Peyer's patch (tissue), 4 donors: Measurements from ENCODE around the gene NDST1. TPM values are rescaled to one million over a fixed set of nuclear protein-coding genes. Genes with fewer than 3 reads are reported as not detected.

Experiments used
- DNase-seq, 3 donors: peaks; one replicate each; pipeline ENCODE4 v3.0.0-alpha.2; 2017 to 2019
- H3K27ac ChIP-seq, 4 donors: fragments of 200-600 bp; sonication (generic); one replicate each; pipeline ENCODE4 v1.5.1; 2016 to 2019
- H3K27me3 ChIP-seq, 2 donors: fragments of 200-600 bp; sonication (generic); one replicate each; pipeline ENCODE4 v1.5.1; 2019
- H3K36me3 ChIP-seq, 3 donors: fragments of 200-600 bp; sonication (generic); one replicate each; pipeline ENCODE4 v1.5.1; 2016 to 2019
- H3K4me1 ChIP-seq, 4 donors: fragments of 200-600 bp; sonication (generic); one replicate each; pipeline ENCODE4 v1.5.1; 2016 to 2019
- H3K4me3 ChIP-seq, 4 donors: fragments of 200-600 bp; sonication (generic); 1 replicate in 3 of 4; 2 replicates in 1 of 4; pipeline ENCODE4 v1.5.1; 2016 to 2019; ENCODE audit warnings: mild to moderate bottlenecking in 1 of 4
- H3K9me3 ChIP-seq, 4 donors: fragments of 200-600 bp; sonication (generic); one replicate each; pipeline ENCODE4 v1.5.1; 2016 to 2019; ENCODE audit warnings: mild to moderate bottlenecking in 1 of 4
- POLR2A ChIP-seq, 2 donors: fragments of 450-650 bp; IDR thresholded peaks; one replicate each; pipeline ENCODE4 v1.5.1; 2017; ENCODE audit warnings: antibody characterized with exemption in 2 of 2, mild to moderate bottlenecking in 2 of 2, moderate library complexity in 2 of 2
- total RNA-seq, 4 donors: library from RNA; depleted of rRNA; stranded (reverse); fragments of >200 nt; gene quantifications; one replicate each; pipeline ENCODE4 v1.1.0, GENCODE V29; 2016
- TF ChIP-seq, protein P1 (sequence below), 6 experiments: fragments of 450-650 bp in 4 of 6; fragments of 200-600 bp in 2 of 6; sonication (generic) in 1 of 6; IDR thresholded peaks; one replicate each; pipeline ENCODE4 v1.5.1; 2017 to 2019; ENCODE audit warnings: antibody characterized with exemption in 6 of 6, mild to moderate bottlenecking in 3 of 6, moderate library complexity in 1 of 6

NDST1 gene
- total RNA-seq, 4 donors from 2014 or later, result 80.9 to 168 (median 118) TPM

DNA sequence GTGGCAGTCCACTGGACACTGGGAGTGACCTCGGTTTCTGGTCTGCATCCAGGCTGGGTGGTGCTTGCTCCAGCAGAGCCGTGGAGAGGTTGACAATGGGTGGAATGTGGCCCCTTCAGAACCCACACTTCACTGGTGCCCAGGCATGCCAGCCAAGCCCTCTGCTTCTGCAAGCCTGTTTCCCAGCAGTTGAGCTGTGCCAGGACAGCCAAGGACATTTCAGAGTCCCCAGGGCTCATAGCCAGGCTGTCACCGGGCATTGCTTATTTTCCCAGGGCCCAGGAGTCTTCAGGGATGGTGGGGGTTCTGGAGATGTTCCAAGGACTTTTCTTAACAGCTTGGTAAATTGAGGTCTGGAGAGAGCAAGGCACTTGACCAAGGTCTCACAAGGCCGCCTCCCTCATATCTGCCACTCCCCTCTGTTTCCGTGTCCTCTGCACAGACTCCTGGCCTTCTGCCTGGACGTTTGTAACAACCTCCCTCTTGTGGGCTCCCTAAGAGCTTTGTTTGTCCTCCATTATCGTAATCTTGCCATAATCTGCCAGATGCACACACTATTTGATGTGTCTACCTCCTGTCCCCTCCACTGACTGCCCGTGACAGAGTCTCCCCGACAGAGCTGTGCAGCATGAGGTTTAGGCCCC is 3.8 kb upstream of the NDST1 start:
- H3K4me3 ChIP-seq, result no peak overlapping the region
- peak overlapping the region in 2 of 4 donors; percentile 45 to 63 for H3K27ac ChIP-seq
- H3K9me3 ChIP-seq, result no peaks in the 10 kb centered on the region
- TF ChIP-seq, protein P1, sequence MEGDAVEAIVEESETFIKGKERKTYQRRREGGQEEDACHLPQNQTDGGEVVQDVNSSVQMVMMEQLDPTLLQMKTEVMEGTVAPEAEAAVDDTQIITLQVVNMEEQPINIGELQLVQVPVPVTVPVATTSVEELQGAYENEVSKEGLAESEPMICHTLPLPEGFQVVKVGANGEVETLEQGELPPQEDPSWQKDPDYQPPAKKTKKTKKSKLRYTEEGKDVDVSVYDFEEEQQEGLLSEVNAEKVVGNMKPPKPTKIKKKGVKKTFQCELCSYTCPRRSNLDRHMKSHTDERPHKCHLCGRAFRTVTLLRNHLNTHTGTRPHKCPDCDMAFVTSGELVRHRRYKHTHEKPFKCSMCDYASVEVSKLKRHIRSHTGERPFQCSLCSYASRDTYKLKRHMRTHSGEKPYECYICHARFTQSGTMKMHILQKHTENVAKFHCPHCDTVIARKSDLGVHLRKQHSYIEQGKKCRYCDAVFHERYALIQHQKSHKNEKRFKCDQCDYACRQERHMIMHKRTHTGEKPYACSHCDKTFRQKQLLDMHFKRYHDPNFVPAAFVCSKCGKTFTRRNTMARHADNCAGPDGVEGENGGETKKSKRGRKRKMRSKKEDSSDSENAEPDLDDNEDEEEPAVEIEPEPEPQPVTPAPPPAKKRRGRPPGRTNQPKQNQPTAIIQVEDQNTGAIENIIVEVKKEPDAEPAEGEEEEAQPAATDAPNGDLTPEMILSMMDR (IDR thresholded peaks at IDR 0.05), result peak in 2 of 6 experiments; percentile 14 to 20
- TF ChIP-seq POLR2A (IDR thresholded peaks at IDR 0.05), result no peak
- peaks cover 0 to 86% (median 1%) of the 10 kb centered on the region in 4 donors for H3K4me1 ChIP-seq
- peak in 1 of 3 donors; percentile 69 for DNase-seq
- no peaks in the 10 kb centered on the region for H3K36me3 ChIP-seq
- no peaks in the 10 kb centered on the region for H3K27me3 ChIP-seq

DNA sequence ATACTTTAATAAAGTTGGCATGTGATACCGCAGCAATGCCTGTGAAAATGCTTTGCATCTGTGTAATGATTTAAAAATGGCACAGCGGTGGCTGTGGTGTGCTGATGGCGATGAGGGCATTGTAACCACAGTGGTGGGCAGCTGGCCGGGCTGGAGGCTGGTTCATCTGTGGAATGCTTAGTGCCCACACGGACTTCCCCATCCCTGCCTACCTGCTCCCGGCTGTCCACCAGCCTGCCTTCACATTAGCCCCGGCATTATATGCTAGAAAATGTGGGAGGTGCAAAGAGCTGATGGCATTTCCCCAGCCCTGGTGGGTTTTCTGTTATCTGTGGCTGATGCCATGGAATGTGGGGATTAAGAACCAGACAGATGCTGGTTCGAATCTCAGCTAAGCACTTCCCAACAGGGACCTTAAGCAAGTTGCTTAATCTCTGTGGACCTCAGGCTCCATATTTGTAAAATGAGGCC is 2.9 kb upstream of the NDST1 start:
- no peaks in the 10 kb centered on the region for H3K27me3 ChIP-seq
- H3K4me3 ChIP-seq, result no peak overlapping the region
- H3K9me3 ChIP-seq, result no peaks in the 10 kb centered on the region
- no peaks in the 10 kb centered on the region for H3K36me3 ChIP-seq
- H3K4me1 ChIP-seq, result peaks cover 0 to 86% (median 5%) of the 10 kb centered on the region in 4 donors
- no peak for DNase-seq
- TF ChIP-seq, protein P1 (IDR thresholded peaks at IDR 0.05), result no peak
- TF ChIP-seq POLR2A (IDR thresholded peaks at IDR 0.05), result no peak
- peak overlapping the region in 2 of 4 donors; percentile 45 to 63 for H3K27ac ChIP-seq

- Histone ChIP-seq H3K36me3 (no peaks in the 10 kb centered on the region), H3K9me3 (no peaks in the 10 kb centered on the region), H3K4me1 (peaks cover 0 to 87% (median 6%) of the 10 kb centered on the region in 4 donors), H3K4me3 (no peak overlapping the region), H3K27ac (no peak overlapping the region), H3K27me3 (no peaks in the 10 kb centered on the region)
- DNase-seq, result no peak
- TF ChIP-seq POLR2A (IDR thresholded peaks at IDR 0.05), result no peak
- TF ChIP-seq, protein P1 (IDR thresholded peaks at IDR 0.05), result no peak
Measured at GRCh38 chr5:150505816-150506215, 2.1 kb upstream of the NDST1 start.

DNA sequence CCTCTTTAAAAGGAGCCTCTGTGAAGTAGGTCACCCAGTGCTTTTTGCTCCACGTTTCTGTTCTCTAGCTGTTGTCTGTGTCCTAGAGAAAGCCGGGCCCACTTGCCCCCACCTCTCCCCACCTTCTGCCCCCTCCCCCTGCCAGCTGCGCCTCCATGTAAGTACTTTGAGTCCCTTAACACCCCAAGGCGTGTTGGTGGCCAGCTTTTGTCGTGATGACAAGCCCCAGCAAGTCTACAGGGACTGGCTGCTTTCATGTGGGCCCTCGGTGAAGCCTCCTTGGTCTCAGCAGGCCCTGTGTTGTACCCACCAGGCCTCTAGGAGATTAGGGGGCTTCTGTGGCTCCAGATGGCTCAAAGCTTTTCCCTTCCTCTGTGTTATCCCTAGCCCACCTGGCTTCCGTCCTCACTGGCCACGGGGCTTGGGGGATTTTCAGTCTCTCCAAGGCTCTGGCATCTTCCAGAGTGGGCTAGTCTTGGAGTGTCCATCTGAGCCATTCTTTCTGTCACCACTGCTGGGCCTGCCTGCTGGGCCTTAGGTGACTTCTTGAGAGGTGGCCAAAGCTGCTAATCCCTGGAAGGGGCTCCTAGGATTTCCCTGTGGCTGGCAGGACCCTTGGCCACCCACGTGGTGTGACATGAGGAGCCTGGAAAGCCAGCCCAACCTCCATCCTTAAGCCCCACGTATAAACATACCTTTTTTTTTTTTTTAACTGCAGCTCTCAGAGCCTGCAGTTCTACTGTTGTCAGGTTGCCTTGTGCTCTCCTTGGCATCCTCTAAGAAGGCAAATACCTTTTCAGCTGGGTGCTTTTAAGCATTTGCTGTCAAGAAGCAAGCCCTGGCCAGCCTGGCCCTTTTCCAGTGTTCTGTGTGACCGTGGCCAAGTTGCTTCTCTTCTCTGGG is 1.1 kb upstream of the NDST1 start:
- Histone ChIP-seq H3K4me3 (no peak overlapping the region), H3K4me1 (peaks cover 0 to 95% (median 9%) of the 10 kb centered on the region in 4 donors), H3K9me3 (no peaks in the 10 kb centered on the region), H3K36me3 (no peaks in the 10 kb centered on the region), H3K27me3 (no peaks in the 10 kb centered on the region), H3K27ac (peak overlapping the region in 3 of 4 donors; percentile 35 to 37 (median 36))
- DNase-seq, result no peak
- TF ChIP-seq POLR2A (IDR thresholded peaks at IDR 0.05), result no peak
- TF ChIP-seq, protein P1 (IDR thresholded peaks at IDR 0.05), result no peak

- no peaks in the 10 kb centered on the region for H3K36me3 ChIP-seq
- TF ChIP-seq, protein P1 (IDR thresholded peaks at IDR 0.05), result no peak
- no peak for TF ChIP-seq POLR2A (IDR thresholded peaks at IDR 0.05)
- H3K27me3 ChIP-seq, result no peaks in the 10 kb centered on the region
- no peak for DNase-seq
- no peak overlapping the region for H3K4me3 ChIP-seq
- no peaks in the 10 kb centered on the region for H3K9me3 ChIP-seq
- peaks cover 0 to 95% (median 12%) of the 10 kb centered on the region in 4 donors for H3K4me1 ChIP-seq
- H3K27ac ChIP-seq, result peak overlapping the region in 2 of 4 donors; percentile 36 to 37
Measured at GRCh38 chr5:150508277-150508640, 328 bp downstream of the NDST1 start.
